AG10803 (cell line): ENCODE results near the gene AOC2.
"Not testable (repeated sequence)": the region's sequence is repeated elsewhere in the genome, so short reads cannot be mapped to it uniquely, and the experiment has no call there.

Experiments
- DNase-seq: peaks from one replicate; pipeline ENCODE4 v3.0.0; 2010; ENCODE audit warnings: low read depth
- H3K4me3 ChIP-seq: 2 replicates; pipeline ENCODE4 v1.5.1; 2011; ENCODE audit warnings: mild to moderate bottlenecking, low read length, control low read depth
- CTCF ChIP-seq: conservative IDR thresholded peaks from 2 replicates; pipeline ENCODE4 v1.5.1; 2011; ENCODE audit warnings: mild to moderate bottlenecking, low read length, control low read depth, inconsistent platforms

AOC2 gene

DNA sequence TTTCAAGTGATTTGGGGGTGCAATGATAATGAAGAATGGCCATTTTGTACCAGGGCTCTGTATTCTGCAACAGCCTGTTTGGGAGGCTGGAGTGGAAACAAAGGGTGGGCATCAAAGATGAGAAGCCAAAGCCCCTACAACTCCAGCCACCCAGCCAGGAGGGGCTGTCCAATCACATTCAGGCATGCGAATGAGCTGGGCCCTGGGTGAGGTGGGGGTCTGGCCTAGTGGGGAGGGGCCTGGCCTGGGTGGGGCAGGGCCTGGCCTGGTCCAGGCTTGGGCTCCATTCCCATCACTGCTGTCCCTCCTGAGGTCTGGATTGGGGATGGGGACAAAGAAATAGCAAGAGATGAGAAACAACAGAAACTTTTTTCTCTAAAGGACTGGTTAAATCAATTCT lies 13.0 kb downstream of the AOC2 start:
- H3K4me3 ChIP-seq, result no peak overlapping the region
- DNase-seq, result no peak
- TF ChIP-seq CTCF, result no peak

DNA sequence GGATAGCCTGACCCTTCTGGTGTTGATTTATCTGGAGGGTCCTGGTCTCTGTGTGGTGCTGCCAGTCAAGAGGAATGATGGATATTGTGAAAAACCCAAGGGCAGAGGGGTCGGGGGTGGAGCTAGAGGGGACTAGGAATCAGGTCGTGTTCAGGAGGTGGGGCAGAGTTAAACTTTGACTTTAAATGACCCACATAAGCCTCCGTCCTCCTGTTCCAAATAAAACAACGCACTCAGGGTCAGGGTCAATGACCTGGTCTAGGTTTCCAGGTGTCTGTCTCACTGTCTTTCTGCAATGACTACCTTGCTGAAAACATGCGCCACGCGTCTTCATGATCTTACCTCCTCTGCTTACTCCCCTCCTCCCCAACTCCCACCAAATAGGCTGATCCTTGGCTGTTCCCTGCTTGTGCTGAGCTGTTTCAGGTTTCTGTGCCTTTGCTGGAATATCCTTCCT lies 21.3 kb downstream of the AOC2 start:
- TF ChIP-seq CTCF, result no peak
- no peak for DNase-seq
- H3K4me3 ChIP-seq, result no peak overlapping the region

GRCh38 chr17:42866216-42866615 lies 21.8 kb downstream of the AOC2 start:
- DNase-seq, result no peak
- no peak for TF ChIP-seq CTCF
- H3K4me3 ChIP-seq, result no peak overlapping the region

GRCh38 chr17:42866631-42867575 lies 22.5 kb downstream of the AOC2 start:
- no peak for TF ChIP-seq CTCF
- no peak for DNase-seq

DNA sequence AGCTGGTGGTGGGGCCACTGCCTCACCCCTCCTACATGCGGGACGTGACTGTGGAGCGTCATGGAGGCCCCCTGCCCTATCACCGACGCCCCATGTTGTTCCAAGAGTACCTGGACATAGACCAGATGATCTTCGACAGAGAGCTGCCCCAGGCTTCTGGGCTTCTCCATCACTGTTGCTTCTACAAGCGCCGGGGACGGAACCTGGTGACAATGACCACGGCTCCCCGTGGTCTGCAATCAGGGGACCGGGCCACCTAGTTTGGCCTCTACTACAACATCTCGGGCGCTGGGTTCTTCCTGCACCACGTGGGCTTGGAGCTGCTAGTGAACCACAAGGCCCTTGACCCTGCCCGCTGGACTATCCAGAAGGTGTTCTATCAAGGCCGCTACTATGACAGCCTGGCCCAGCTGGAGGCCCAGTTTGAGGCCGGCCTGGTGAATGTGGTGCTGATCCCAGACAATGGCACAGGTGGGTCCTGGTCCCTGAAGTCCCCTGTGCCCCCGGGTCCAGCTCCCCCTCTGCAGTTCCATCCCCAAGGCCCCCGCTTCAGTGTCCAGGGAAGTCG lies 23.4 kb downstream of the AOC2 start:
- DNase-seq, H3K4me3 ChIP-seq: not testable (repeated sequence)

More at GRCh38 chr17:42866631-42867575, 22.5 kb downstream of the AOC2 start:
- no peak overlapping the region for H3K4me3 ChIP-seq

DNA sequence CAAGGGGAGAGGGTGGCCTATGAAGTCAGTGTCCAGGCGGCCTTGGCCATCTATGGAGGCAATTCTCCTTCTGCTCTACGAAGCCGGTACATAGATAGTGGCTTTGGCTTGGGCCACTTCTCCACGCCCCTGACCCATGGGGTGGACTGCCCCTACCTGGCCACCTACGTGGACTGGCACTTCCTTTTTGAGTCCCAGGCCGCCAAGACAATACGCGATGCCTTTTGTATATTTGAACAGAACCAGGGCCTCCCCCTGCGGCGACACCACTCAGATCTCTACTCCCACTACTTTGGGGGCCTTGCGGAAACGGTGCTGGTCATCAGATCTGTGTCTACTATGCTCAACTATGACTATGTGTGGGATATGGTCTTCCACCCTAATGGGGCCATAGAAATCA lies 24.0 kb downstream of the AOC2 start:
- TF ChIP-seq CTCF, result no peak
- no peak for DNase-seq

DNA sequence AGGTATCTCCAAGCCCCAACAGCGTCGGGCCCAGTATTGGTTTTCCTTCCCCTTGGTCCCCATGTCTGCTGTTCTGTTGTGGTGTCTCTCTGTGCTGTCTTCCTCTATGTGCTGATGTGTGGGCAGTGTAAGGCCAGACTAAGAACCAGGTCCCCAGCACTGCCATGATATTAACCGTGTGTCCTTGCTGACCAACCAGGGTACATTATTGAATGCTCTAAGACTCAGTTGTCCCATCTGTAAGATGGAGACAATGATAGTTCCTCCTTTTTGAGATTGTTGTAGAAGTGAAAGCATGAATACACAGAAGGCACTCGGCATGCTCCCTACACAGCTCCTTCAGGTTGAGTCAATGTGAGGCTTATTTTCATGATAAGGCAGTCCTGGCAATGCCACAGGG lies 27.3 kb downstream of the AOC2 start:
- no peak for TF ChIP-seq CTCF
- no peak for DNase-seq
- H3K4me3 ChIP-seq, result no peak overlapping the region

More for the DNA sequence above, 24.0 kb downstream of the AOC2 start:
- H3K4me3 ChIP-seq, result no peak overlapping the region
